Measurements from ENCODE around the gene AQP12B. TPM values are rescaled to one million over a fixed set of nuclear protein-coding genes. Genes with fewer than 3 reads are reported as not detected.

The AQP12B gene
- total and polyA plus RNA-seq, 2 of the 8 experiments (the other 6 are each of a cell fraction or from before 2014, with no cell fraction given) = not detected

GRCh38 chr2:240637116-240637900 is 45.4 kb downstream of the AQP12B start:
- CTCF ChIA-PET (ENCODE audit: partially characterized antibody) = interaction anchor here (1.3 kb wide), 1 partner anchor 10 kb away, joined by 4 read pairs; no protein-coding TSS in a partner anchor
- no peak for DNase-seq (ENCODE audit: low read depth in 1 of 2, low spot score in 2 of 2)

More at GRCh38 chr2:240637116-240637900, 45.4 kb downstream of the AQP12B start:
- TF ChIP-seq SP4 (IDR thresholded peaks at IDR 0.05; ENCODE audit: low read length) (no peak), ATF3 (IDR thresholded peaks at IDR 0.05; ENCODE audit: insufficient read depth, low read depth, low read length) (no peak), YY1 (IDR thresholded peaks at IDR 0.05; ENCODE audit: low read depth, low read length) (no peak), TAF7 (optimal IDR thresholded peaks at IDR 0.05; ENCODE audit: borderline replicate concordance, low read depth, low read length) (no peak), SP1 (IDR thresholded peaks at IDR 0.05; ENCODE audit: low read depth, low read length) (no peak)
- no peak overlapping the region for H2BK5ac ChIP-seq (ENCODE audit: low read depth, low read length)
- no peak overlapping the region for H2BK15ac ChIP-seq (ENCODE audit: low read length)
- H4K91ac ChIP-seq (replicated peaks; ENCODE audit: insufficient read length, low read length) = no peak overlapping the region
- no peak overlapping the region for H4K5ac ChIP-seq (ENCODE audit: insufficient read length, low read depth, low read length)
- no peaks in the 10 kb centered on the region for H3K79me1 ChIP-seq (ENCODE audit: low read depth, low read length)
- H2BK12ac ChIP-seq (ENCODE audit: low read depth, low read length) = no peak overlapping the region
- H3K23ac ChIP-seq (ENCODE audit: insufficient read length) = no peak overlapping the region
- no peak overlapping the region for H2BK20ac ChIP-seq (ENCODE audit: low read length)
- FAIRE-seq = no peak
- H4K20me1 ChIP-seq (replicated peaks in 1 of 2; ENCODE audit: control insufficient read depth in 1 of 2, insufficient read depth in 2 of 2, low read length in 2 of 2) = no peaks in the 10 kb centered on the region
- H3K4me2 ChIP-seq (ENCODE audit: insufficient read depth in 1 of 2, low read depth in 2 of 2, low read length in 2 of 2) = no peak overlapping the region
- no peaks in the 10 kb centered on the region for H3K79me2 ChIP-seq (ENCODE audit: control insufficient read depth in 1 of 2, insufficient read depth in 2 of 2, low read length in 2 of 2)
- no peak overlapping the region for H3K14ac ChIP-seq (ENCODE audit: insufficient read length)
- H3K4me1 ChIP-seq (replicated peaks in 1 of 4; ENCODE audit: control insufficient read depth in 3 of 4, insufficient read depth in 4 of 4, low read length in 3 of 4) = no peaks in the 10 kb centered on the region; a peak in 1 of 7 replicates
- peaks cover 25 to 42% of the 10 kb centered on the region in 2 experiments for H3K9me3 ChIP-seq (ENCODE audit: insufficient read depth in 2 of 2, low read depth in 1 of 2, low read length in 1 of 2)
- no peak overlapping the region for H2BK120ac ChIP-seq (replicated peaks; ENCODE audit: low read depth, low read length)
- no peak overlapping the region for H4K8ac ChIP-seq (ENCODE audit: extremely low read depth, insufficient read depth, low read length)
- H3K56ac ChIP-seq (replicated peaks; ENCODE audit: insufficient read length, low read depth, low read length) = no peak overlapping the region
- no peak overlapping the region for H3K18ac ChIP-seq (ENCODE audit: extremely low read depth, low read length)
- no peaks in the 10 kb centered on the region; a peak in 1 of 7 replicates for H3K27me3 ChIP-seq (replicated peaks in 1 of 4; ENCODE audit: control insufficient read depth in 3 of 4, extremely low read depth in 1 of 4, insufficient read depth in 3 of 4, low read length in 3 of 4)
- H3K4ac ChIP-seq (replicated peaks; ENCODE audit: insufficient read length, low read depth, low read length) = no peak overlapping the region
- no peaks in the 10 kb centered on the region for H3K36me3 ChIP-seq (ENCODE audit: control insufficient read depth in 2 of 4, insufficient read depth in 4 of 4, low read length in 3 of 4)
- no peaks in the 10 kb centered on the region for H3K23me2 ChIP-seq (ENCODE audit: low read depth, low read length)
- 83% methylated on average over 15 of the region's 17 CpGs; no CpG with 5 or more reads in 1 of the 2 experiments for WGBS, 2 experiments (ENCODE audit: extremely low coverage in 1 of 2, insufficient coverage in 1 of 2, insufficient read length in 1 of 2, insufficient replicate concordance in 2 of 2, low coverage in 1 of 2, low lambda C conversion rate in 2 of 2, missing lambda C conversion rate in 1 of 2)
- H2AFZ ChIP-seq (ENCODE audit: low read length) = no peak overlapping the region
- POLR2A ChIA-PET (ENCODE audit: partially characterized antibody) = interaction anchor here (0.7 kb wide), 1 partner anchor 14 kb away, joined by 3 read pairs; no protein-coding TSS in a partner anchor
- no peak overlapping the region for H3K27ac ChIP-seq (ENCODE audit: low read depth, low read length)
- H3K9ac ChIP-seq (replicated peaks in 1 of 4; ENCODE audit: extremely low read depth in 1 of 4, low read depth in 3 of 4, low read length in 3 of 4) = no peak overlapping the region
- no peak overlapping the region for H2AK5ac ChIP-seq (ENCODE audit: low read depth, low read length)
- no peak overlapping the region for H3K4me3 ChIP-seq (ENCODE audit: extremely low read depth in 1 of 4, insufficient read depth in 2 of 4, low read depth in 3 of 4, low read length in 4 of 4)
